Superior temporal gyrus (tissue), 1 donor: ENCODE measurements around the gene POU2F3.

Experiments
- DNase-seq: peaks from one replicate; pipeline ENCODE4 v3.0.0-alpha.2; 2016; ENCODE audit errors: extremely low spot score

The POU2F3 gene

DNA sequence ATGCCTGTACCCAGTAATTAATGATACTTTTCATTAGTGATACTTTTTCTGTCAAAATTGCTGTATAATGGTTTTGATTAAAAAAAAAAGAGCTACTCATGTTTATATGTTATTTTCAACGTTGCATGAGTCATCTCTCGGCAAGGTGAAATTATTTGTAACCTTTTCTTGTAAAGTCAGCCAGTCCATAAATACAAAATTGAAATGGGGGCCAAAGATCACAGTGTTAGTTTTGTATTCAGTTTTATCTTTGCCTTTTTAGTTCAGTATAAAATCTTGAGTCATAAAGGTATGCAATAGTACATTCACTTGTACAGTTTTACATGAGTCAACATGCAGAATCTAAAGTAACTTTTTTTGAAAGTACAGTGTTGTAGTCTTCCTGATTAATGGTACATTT is 100.6 kb downstream of the POU2F3 start:
- DNase-seq: no peak

DNA sequence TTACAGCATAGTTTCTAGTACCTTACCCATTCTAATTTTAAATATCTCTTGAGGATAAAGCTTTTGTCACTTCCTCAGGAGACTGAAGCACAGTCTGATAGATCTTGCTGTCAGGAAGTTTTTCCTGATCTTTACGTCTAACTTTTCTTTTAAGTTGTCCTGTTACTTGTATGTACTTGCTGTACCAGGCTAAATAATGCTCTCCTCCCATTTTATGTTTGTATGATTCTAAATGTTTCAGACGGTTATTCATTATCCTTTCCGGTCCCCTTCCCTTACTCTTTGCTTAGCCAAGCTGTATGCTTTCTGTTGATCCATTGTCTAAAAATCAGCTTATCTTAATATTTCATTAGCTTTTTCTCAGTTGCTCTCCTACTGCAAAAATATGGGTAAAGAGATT is 102.3 kb downstream of the POU2F3 start:
- no peak for DNase-seq

DNA sequence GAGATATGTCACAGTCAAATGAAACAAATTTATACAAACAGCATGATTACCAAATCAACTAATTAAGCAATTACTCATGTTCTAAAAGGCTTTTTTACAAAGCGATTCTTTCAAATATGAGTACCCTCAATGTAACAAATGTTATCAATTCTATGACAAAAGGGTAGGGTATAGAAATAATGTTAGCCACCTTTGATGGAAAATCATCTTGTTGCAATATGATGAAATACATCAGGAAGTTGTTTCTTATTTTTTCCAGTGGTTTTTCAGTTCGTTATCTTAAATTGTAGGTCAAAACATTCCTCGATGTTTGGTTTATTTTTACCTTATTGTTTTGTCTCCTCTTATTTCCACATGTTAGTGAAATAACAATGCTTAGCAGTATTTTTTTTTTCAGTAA is 102.7 kb downstream of the POU2F3 start:
- DNase-seq: no peak

DNA sequence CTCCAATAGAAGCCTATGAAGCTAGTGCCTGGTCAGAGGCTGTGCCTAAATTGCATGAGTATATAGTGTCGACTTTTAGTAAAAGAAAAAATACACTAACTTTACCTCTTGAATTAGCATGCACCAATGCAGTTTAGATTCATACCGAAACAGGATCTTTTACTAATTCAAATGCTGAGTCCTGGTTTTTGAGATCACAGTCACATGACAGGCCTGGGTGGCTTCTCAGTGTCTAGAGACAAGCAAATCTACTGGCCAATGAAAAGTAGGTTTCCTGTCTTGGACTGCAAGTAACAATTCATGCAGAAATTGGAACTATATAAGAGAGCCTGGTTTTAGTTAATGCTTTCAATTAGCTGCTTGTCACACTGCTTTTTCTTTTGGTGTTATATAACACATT is 103.5 kb downstream of the POU2F3 start:
- DNase-seq: peak; percentile 65

DNA sequence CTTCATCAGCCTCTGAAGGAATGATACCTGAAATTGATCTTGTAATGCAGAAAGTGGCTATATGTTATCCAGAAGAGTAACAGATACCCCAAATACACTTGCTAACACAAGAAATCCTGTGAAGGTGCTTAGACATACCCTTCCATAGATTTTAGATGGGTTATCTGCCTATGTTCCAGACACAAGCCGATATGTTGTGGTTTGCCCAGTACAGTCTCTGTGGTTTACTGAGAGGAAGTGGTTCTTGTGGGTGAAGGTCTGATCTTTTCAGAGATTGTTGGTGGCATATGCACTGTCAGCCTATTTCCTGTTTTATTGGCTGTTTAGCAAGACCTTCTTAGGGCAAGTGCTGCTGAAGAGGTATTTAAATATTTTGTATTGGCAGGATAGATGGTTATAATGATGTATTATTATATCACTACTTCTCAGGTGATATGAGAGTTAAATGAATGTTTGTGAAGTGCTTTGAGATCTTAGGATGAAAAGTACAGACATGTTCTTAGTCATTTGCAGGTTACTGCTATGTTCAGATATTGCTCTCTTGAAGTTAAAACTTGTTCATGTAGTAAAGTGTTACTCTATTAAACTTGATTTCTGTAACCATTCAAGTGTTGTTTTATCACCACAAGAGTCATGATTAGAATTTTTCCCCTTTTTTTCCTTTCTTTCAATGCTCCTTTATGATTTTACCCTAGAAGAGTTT is 104.5 kb downstream of the POU2F3 start:
- no peak for DNase-seq

DNA sequence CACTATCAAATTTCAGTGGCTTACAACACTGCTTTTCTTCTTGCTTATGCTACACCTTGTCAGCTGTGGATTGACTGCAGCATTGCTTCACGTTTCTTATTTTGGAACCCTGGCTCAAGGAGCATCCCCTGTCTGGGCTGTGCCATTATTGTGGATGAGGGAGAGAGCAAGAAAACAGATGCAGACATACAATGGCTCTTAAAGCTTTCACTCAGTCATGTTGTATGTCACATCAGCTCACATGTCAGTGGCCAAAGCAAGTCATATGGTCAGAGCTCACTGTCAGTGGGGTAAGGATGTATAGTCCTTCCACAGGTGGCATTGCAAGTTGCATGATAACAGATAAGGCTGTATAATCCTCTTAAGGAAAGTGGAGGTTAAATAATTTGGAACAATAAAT is 106.3 kb downstream of the POU2F3 start:
- no peak for DNase-seq

DNA sequence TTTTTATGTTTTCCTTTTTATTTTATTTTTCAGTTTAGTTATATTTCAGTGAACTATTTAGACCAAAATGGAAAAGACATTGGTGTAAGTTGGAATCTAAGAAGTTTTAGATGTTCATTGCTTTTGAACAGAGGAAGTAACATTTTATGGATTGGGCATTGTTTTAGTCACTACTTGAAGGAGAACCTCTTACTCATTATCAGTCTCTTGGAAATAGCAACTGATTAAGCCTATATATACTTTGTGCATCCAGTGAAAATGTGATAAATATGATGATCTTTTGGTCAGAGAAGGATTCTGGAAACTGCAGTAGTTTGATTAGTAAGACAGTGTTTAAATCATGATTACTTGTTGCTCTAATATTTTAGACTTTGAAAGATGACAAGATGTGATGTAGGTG is 110.7 kb downstream of the POU2F3 start:
- DNase-seq: no peak

DNA sequence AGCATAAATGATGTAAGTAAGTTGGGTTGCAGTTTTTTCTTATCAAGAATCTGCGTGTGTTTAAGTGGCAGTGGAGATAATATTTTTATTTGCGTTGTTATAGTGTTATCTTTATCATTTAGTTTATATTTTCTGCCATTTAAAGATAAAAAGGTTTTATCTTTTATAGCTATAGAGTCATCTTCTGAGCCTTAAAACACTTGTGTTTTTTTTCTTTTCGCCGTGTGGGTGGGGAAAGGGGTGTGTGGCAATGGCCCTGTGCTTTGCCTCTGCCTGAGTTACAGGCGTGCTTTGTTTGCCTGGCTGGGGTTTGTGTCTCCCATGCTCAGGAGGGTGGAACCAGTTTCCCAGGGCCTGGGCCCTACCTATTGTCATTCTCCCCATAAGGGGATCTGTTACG is 112.5 kb downstream of the POU2F3 start:
- DNase-seq: no peak

DNA sequence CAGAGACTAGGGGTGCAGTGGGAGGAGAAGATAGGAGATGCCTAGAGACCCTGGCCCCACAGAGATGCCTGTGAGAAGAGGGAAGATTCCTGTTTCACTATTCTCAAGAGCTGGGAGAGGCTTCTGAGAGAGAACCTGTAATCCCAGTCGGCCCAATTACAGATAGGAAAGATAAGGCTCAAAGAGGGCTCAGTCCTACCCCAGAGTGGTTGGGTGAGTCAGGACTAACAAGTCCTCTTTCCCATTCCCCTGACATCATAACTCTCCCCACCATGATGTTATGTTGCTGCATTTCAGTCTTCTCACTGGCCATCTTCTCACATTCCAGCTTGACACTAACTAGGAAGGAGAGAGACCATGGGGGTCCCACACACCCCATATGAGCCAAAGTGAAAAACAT is 114.1 kb downstream of the POU2F3 start:
- DNase-seq: no peak

DNA sequence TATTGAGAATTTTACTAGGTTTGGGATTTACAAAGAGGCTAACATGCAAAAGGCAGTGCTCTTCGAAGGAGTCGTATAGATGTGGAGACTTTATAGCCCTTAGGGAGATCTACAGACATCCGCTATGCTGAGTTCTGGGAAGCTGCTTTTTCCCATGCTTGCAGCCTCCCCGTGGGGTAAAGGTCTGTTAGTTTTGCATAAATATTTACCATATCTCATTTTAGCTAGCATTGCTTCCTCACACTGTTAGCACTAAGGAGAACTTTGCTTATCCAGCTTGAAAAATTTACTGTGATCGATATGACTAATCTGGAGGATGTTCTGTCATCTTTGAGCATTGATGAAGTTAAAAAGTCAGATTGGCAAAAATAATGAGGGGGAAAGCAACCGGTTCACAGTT is 114.8 kb downstream of the POU2F3 start:
- DNase-seq: no peak

DNA sequence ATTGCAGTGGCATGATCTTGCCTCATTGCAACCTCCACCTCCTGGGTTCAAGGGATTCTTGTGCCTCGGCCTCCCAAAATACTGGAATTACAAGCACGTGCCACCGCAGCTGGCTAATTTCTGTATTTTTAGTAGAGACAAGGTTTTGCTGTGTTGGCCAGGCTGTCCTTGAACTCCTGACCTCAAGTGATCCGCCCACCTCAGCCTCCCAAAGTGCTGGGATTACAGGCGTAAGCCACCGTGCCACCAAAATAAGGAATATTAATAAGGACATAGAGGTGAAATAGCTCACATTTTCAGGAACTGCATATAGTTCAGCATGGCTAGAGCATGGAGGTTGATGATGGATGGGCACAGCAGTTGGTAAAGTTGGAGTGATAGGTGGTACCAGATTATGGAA is 117.7 kb downstream of the POU2F3 start:
- no peak for DNase-seq

DNA sequence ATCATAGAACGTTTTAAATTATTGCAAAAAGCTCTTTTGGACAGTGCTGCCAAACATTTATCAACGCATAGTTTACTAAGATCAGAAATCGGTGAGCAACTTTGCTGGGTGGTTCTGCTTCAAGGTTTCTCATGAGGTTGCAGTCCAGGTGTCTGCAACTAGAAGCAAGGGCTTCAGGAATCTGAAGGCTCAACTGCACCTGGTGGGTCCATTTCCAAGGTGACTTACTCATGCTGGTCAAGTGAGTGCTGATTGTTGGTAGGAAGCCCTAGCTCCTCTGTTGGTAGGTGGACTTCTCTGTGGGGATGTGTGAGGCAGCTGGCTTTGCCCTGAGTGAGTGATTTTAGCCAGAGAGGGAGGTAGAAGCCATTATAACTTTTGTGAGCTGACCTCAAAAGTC is 118.8 kb downstream of the POU2F3 start:
- DNase-seq: no peak

DNA sequence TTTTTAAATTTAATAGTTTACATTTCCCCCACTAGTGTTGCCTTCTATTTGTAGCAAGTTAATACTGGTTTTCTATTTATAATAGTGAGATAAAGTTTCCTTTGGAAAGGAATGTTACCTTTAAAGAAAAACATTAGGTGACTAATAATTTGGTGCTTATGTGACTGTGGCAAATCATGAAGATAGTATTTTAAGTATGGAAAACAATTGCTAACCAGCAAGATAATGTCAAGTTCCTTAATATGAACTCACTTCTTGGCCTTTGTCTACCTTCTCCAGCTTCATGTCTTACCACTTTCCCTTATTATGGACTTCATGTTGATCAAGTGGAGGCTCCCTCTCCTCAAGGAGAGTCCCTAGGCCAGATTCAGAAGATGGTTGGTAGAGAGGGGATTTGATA is 123.5 kb downstream of the POU2F3 start:
- DNase-seq: no peak

DNA sequence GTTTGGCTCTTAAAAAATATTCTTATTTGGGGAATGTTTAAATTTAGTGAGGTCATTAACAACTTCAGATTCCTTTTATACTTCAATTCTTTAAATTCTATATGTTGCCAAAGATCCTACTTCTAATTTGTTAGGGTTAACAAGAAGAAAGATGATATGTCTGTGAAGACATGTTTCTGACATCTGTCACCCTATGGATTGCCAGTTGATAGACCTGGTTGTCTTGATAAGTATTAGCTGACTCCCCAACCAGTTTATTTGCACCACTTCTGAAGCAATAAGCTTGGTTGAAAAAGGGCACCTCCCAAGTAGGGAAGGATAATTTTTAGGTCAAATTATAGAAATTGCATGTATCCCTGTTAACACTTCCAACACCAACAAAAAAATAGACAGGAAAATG is 125.6 kb downstream of the POU2F3 start:
- no peak for DNase-seq
